GM04503 (cell line): ENCODE data around the gene DUSP2.
"Not testable (repeated sequence)": the region's sequence is repeated elsewhere in the genome, so short reads cannot be mapped to it uniquely, and the experiment has no call there.

Experiments used
- DNase-seq: peaks from one replicate; pipeline ENCODE4 v3.0.0-alpha.2; 2012; ENCODE audit warnings: low read depth

DUSP2 gene

DNA sequence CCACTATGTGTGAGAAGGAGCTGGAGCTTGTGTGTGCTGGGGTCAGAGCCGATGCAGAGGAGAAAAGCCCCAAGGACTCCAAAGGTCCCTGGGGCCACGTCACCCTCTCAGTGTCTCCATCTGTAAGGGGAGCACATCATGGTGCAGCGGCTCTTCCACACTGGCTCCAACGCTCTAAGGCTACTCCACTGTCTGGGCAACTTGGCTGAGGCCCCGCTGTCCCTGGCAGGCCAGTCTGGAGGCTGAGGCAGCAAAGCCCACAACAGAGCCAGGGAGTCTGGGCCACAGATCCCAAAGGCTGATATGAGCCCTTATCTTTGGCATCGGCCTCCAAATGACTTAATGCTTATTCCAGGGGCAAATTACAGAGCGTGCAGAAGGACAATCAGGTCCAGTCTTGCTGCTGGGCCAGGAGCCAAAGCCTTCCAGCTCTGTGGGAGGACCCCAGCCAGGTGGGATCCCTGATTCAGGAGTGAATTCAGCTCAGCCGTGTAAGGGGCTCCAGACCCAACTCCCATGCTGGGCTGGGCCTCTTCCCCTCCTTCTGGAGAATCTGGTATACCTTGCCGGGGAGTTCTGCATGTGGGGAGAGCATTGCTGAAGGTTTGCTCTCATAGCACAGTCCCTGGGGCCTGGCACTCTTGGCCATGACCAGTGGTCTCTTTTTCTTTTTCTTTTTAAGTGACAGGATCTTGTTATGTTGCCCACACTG is 1.8 kb upstream of the DUSP2 start:
- no peak for DNase-seq

- no peak for DNase-seq
Measured at GRCh38 chr2:96146153-96146880, 1.1 kb upstream of the DUSP2 start.

- no peak for DNase-seq
Measured at GRCh38 chr2:96145848-96146152, 560 bp upstream of the DUSP2 start.

DNA sequence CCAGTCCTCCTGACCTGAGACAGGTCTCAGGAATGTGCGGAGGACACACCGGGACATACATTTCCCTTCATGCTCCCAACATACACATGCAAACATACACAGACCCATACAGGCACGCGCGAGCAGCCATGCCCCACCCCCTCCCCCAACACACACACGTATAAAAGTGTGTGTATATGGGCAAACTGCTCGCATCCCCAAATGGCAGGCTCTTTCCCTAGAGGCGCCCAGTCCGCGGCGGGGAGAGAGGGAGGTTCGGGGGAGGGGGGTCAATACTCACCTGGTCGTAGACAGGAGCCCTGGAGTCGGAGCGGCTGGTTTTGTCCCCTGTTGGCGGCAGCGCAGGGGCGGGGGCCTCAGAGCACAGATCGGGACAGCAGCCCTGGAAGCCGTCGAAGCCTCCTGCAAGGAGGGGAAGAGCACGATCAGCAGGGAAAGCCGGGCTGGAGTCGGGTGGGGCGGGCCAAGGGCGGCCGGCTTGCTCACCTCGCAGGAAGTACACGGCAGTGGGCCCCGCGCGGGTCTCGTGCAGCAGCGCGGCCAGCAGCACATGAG is 682 bp downstream of the DUSP2 start:
- no peak for DNase-seq

DNA sequence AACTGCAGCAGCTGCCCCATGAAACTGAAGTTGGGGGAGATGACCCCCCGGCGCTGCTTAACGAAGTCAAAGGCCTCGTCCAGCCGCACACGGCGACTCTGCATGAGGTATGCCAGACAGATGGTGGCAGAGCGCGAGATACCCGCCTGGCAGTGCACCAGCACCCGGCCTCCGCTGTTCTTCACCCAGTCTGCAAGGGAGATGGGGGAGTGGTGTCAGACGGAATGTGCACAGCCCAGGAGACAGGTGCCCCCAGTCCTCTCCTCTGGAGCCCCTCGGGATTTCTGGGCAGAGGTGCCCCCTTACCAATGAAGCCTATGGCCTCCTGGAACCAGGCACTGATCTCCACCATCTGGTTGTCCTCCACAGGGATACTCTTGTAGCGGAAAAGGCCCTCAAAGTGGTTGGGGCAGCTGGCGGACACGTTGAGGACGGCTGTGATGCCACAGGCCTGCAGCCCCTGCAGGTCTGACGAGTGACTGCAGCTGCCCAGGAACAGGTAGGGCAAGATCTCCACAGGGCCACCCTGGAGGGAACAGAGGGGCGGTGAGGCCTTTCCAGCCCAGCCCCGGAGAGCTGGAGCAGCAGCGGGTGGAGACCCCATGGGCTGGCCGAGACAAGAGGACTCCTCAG is 1.3 kb downstream of the DUSP2 start:
- no peak for DNase-seq

DNA sequence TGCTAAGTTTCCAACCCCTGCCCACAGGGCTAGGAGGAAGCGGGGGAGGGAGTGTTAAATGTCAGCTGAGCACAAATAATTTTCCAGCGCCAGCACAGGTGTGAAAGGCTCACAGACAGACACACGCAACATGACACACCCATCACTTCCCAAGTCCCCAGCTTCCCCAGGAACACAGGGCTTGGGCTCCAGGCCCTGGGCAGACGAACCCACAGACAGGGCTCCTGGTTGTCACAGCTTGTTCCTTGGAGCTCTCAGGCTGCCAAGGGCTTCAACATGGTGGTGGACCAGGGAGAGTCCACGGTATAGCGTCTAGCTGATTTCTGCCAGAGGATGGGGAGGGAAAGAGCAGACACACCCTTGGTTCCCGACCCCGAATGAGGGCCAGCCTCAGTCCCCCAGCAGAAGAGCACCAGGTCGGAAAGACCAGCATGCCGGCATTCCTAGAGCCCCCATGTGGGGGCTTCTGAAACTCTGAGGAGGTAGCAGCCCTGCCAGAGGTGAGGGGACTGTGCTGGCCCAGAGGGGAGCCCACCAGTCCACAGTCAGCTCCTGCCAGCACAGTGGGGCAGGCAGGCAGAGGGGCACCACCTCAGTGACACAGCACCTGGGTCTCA is 1.9 kb downstream of the DUSP2 start:
- no peak for DNase-seq

GRCh38 chr2:96142217-96143113 is 2.8 kb downstream of the DUSP2 start:
- no peak for DNase-seq

DNA sequence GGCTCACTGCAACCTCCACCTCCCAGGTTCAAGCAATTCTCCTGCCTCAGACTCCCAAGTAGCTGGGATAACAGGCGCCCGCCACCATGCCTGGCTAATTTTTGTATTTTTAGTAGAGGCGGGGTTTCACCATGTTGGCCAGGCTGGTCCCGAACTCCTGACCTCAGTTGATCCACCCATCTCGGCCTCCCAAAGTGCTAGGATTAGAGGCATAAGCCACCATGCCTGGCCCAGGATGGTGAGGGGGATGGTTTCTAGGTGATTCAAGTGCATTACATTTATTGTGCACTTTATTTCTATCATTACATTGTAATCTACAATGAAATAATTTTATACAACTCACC is 3.6 kb downstream of the DUSP2 start:
- DNase-seq = not testable (repeated sequence)

GRCh38 chr2:96140941-96141623 is 4.2 kb downstream of the DUSP2 start:
- DNase-seq = no peak

DNA sequence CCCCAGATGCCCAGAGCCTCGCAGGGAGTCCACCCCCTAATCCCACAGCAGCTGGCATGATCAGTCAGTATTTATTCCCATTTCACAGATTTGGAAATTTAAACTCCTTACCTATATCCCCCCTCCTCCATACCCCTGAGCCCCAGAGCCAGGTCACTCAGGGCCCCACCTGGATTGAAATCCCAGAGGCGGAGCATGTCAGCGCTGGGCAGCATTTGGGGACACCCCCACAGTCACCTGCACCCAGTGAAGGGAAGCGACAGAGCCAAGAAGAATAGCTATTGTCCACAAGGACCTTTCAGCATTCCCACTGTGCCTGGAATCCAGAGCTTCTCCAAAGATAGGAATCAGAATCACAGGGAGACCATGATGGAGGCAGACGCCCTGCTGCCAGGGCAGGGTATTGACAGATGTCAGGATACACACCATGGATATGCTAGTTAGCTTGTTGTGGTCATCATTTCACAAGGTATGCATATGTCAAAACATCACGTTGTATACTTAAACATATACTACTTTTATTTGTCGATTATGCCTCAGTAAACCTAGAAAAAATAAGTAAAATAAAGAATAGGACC is 6.0 kb downstream of the DUSP2 start:
- no peak for DNase-seq

- DNase-seq = no peak
Measured at GRCh38 chr2:96138179-96139145, 6.8 kb downstream of the DUSP2 start, which contains the start of gene ASTL. TSS of gene ASTL (minus strand) at chr2:96138502. CDS start at chr2:96138436, 66 bp downstream.

GRCh38 chr2:96137321-96138178 is 7.7 kb downstream of the DUSP2 start:
- DNase-seq = no peak

DNA sequence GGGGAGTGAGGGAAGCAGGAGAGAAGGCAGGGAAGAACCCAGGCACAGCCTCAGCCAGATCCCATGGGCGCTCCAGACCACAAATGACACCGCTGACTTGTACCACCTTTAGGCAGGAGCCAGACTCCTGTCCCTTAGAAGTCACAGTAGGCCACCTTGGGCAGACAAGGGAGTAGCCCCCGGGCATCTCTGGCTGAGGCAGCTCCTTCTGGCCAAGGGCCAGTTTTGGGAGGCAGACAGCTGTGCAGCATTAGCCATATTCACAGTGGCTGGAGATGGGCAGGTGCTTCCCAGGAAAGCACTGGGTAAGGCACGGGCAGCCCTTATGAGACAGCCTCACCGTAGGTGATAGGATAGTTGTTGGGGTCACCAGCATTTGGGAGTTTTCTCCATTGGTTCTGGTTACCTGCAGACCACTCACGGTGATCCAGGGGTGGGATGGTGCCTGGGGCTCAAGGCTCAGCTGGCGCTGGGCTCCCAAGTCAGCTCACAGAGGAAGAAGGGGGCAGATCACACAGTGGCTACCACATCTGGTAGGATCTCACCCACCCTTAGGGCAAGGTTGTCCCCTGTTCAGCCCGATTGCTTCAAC is 9.0 kb downstream of the DUSP2 start:
- no peak for DNase-seq

- DNase-seq = no peak
Measured at GRCh38 chr2:96135621-96136020, 9.6 kb downstream of the DUSP2 start.

DNA sequence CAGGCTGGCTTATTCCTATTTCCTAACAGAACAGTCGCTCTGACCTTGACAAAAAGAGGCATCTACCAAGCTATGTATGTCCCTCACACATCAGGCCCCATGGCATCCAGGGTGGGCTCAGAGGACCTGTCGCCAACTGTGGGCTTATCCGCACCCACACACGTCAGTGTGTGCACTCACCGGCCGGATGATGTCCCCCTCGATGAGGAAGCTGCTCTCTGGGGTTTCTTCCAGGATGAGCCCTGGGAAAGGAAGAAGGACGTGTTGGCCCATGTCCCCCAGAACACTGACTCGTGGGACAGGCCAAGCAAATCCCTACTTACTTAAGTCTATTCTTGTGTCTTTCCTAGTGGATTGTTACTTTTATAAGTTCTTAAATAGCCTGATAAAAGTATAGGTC is 10.1 kb downstream of the DUSP2 start:
- no peak for DNase-seq

DNA sequence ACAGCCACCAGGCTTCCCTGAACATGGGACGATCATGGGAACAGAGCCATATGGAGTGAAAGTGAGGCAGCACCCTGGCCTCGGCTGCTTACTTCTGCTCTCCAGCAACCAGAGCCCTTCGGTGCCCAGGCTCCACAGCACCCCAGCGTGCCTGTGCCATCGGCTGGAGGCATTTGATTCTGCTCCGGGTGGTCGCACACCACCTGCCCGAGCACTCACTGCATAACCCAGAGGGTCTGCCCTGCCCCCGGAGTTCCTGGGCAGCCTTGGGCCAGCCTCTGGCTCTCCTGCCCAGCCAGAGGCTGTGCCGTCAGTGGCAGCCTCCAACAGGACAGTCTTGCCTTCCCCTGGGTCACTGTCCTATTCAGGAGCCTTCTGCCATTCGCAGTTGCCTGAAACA is 10.8 kb downstream of the DUSP2 start:
- no peak for DNase-seq

DNA sequence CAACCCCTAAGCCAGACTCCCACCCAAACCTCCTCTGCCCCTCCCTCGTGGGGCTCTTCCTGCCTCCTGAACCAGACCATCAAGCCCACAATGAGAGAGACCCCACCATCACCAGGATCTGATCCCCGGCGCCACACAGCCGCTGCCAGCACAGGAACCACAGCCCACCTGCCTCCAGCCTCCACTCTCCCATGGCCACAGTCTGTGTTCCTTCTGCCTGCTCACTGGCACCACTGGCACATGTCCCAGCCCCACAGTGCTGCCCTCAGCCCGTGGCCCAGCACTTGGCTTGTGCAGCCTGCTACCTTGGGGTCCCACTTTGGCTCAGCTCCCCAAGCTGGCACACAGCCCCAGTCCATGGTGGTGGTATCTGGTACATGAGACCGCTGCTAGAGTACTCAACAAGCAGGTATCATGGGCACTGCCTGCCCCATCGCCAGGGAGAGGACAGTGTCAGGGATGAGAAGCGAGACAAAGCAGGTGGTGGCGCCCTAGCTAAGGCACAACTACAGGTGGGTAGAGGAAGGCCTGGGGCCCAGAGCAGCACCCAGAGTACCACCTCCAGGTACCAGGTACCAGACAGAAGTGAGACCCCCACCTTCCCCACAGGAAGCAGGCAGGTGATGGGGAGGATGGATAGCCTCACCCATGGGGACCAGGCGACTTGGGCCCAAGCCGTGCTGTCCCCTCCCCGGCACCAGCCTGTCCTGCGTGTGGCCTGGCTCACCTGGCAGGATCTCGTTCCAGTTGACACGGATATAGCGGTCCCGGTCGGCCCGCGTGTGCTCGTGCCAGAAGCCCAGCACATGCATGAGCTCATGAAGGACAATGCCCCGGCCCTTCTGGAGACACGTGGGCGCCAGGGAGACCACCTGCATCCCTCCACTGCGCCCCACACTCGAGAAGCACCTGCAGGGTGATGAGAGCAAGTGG is 13.2 kb downstream of the DUSP2 start:
- DNase-seq = no peak
